Activated CD8-positive, alpha-beta memory T cell treated with anti-CD3 and anti-CD28 coated beads for 48 hours (primary cell): ENCODE measurements around the gene ZFYVE28.
"Not testable (repeated sequence)": the region's sequence is repeated elsewhere in the genome, so short reads cannot be mapped to it uniquely, and the experiment has no call there.

ENCODE experiments used
- DNase-seq, 3 experiments: peaks; one replicate each; pipeline ENCODE4 v3.0.0-alpha.2; 2020; ENCODE audit warnings: low read depth in 2 of 3, low spot score in 2 of 3

Gene ZFYVE28

GRCh38 chr4:2275546-2276251 is 142.7 kb downstream of the ZFYVE28 start:
- no peak for DNase-seq

- not testable (repeated sequence) for DNase-seq
Measured at GRCh38 chr4:2275044-2275397, 143.4 kb downstream of the ZFYVE28 start.

- no peak for DNase-seq
Measured at GRCh38 chr4:2274320-2275043, 144.0 kb downstream of the ZFYVE28 start.

- no peak for DNase-seq
Measured at GRCh38 chr4:2273657-2274319, 144.7 kb downstream of the ZFYVE28 start.

GRCh38 chr4:2273221-2273620 is 145.2 kb downstream of the ZFYVE28 start:
- DNase-seq, result no peak

- no peak for DNase-seq
Measured at GRCh38 chr4:2272828-2273120, 145.7 kb downstream of the ZFYVE28 start.

- no peak for DNase-seq
Measured at GRCh38 chr4:2272026-2272827, 146.2 kb downstream of the ZFYVE28 start.

GRCh38 chr4:2271279-2272025 is 147.0 kb downstream of the ZFYVE28 start:
- no peak for DNase-seq

- no peak for DNase-seq
Measured at GRCh38 chr4:2270341-2271165, 147.9 kb downstream of the ZFYVE28 start.

GRCh38 chr4:2269618-2270163 is 148.8 kb downstream of the ZFYVE28 start:
- DNase-seq, result no peak

GRCh38 chr4:2269206-2269531 is 149.3 kb downstream of the ZFYVE28 start:
- DNase-seq, result no peak

- DNase-seq, result no peak
Measured at GRCh38 chr4:2268357-2269205, 149.9 kb downstream of the ZFYVE28 start.

GRCh38 chr4:2267841-2268240 is 150.6 kb downstream of the ZFYVE28 start:
- DNase-seq, result no peak

GRCh38 chr4:2267320-2267811 is 151.1 kb downstream of the ZFYVE28 start:
- no peak for DNase-seq

- DNase-seq, result no peak
Measured at GRCh38 chr4:2266821-2267220, 151.6 kb downstream of the ZFYVE28 start.

GRCh38 chr4:2266181-2266580 is 152.3 kb downstream of the ZFYVE28 start:
- DNase-seq, result no peak

- DNase-seq, result no peak
Measured at GRCh38 chr4:2265113-2266110, 153.0 kb downstream of the ZFYVE28 start.
